Activated CD4-positive, alpha-beta memory T cell treated with anti-CD3 and anti-CD28 coated beads, Interleukin-2, amount 10 ng/mL, durations not matched to agents 7 days and 5 days (primary cell): Measurements from ENCODE around the gene KAT6B. TPM values are rescaled to one million over a fixed set of nuclear protein-coding genes. Genes with fewer than 3 reads are reported as not detected.
"Not testable (repeated sequence)": the region's sequence is repeated elsewhere in the genome, so short reads cannot be mapped to it uniquely, and the experiment has no call there.

Experiments
- CTCF ChIA-PET: fragments of 350-600 bp; sonication (Branson Sonifier 250); formaldehyde crosslinking; loops from one replicate; lab custom pipeline; 2021; ENCODE audit warnings: antibody characterized with exemption, inconsistent platforms; lab: Charles Lee
- POLR2A ChIA-PET: fragments of 350-600 bp; sonication (Branson Sonifier 250); formaldehyde crosslinking; loops from one replicate; lab custom pipeline; 2021; ENCODE audit warnings: antibody characterized with exemption; lab: Charles Lee
- DNase-seq: peaks from one replicate; pipeline ENCODE4 v3.0.0-alpha.2; 2020
- H3K27ac Mint-ChIP-seq: one replicate; pipeline ENCODE4 v1.8.0; 2021; ENCODE audit warnings: mild to moderate bottlenecking, mixed read lengths
- H3K27me3 Mint-ChIP-seq: one replicate; pipeline ENCODE4 v1.8.0; 2021; ENCODE audit warnings: mixed read lengths
- H3K36me3 Mint-ChIP-seq: one replicate; pipeline ENCODE4 v1.8.0; 2021; ENCODE audit warnings: low read depth, mixed read lengths
- H3K4me1 Mint-ChIP-seq: one replicate; pipeline ENCODE4 v1.8.0; 2021; ENCODE audit warnings: mixed read lengths
- H3K4me3 Mint-ChIP-seq: one replicate; pipeline ENCODE4 v1.8.0; 2021; ENCODE audit warnings: mild to moderate bottlenecking, mixed read lengths
- H3K9me3 Mint-ChIP-seq: one replicate; pipeline ENCODE4 v1.8.0; 2021; ENCODE audit warnings: mixed read lengths
- total RNA-seq, 2 experiments: library from RNA; stranded (reverse); gene quantifications; one replicate each; pipeline ENCODE4 v1.2.3, GENCODE V29; 2021

Gene KAT6B
- total RNA-seq, 2 experiments from 2014 or later, result 20.2 to 21.8 TPM

- no peak for DNase-seq
- CTCF ChIA-PET, result interaction anchor here (1.0 kb wide), 1 partner anchor 134 kb away, joined by 3 read pairs; no protein-coding TSS in a partner anchor
- POLR2A ChIA-PET, result no interaction called here
- no peak overlapping the region for H3K27ac Mint-ChIP-seq
- no peaks in the 10 kb centered on the region for H3K36me3 Mint-ChIP-seq
- no peaks in the 10 kb centered on the region for H3K27me3 Mint-ChIP-seq
- H3K4me1 Mint-ChIP-seq, result peaks cover 17% of the 10 kb centered on the region
- H3K4me3 Mint-ChIP-seq, result no peak overlapping the region
- no peaks in the 10 kb centered on the region for H3K9me3 Mint-ChIP-seq
Measured at GRCh38 chr10:74871595-74872382, 45.4 kb downstream of the KAT6B start.

DNA sequence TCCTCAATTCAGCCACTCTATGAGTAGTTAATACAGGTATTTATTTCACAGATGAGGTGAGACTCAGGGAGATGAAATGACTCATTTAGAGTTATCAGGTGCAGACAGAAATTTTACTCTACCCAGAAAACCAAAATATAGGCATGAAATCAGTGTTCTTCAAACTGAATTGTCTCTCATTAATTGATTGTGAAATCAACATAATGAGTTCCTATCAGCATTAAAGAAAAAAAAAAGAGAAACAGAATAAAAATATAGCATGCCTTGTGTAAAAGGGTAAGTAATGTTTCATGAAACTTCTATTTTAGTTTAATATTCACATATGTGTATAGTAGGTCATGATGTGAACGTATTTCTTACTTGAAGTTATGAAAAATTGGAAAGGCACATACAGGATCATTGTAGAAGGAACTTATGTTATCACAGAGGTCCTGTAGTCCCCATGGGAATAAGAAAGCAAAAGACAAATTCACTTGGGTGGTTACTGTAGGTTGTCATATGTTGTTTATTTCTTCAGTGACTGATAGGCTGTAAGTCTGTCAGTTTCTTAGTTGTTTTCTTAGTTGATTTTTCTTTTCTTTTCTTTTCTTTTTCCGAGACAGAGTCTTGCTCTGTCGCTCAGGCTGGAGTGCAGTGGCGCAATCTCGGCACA lies 47.5 kb downstream of the KAT6B start:
- Mint-ChIP-seq H3K4me3 (no peak overlapping the region), H3K36me3 (no peaks in the 10 kb centered on the region), H3K27me3 (no peaks in the 10 kb centered on the region), H3K9me3 (no peaks in the 10 kb centered on the region), H3K27ac (no peak overlapping the region), H3K4me1 (peaks cover 14% of the 10 kb centered on the region)
- CTCF ChIA-PET, result no interaction called here
- POLR2A ChIA-PET, result no interaction called here
- DNase-seq, result no peak

- Mint-ChIP-seq H3K9me3 (no peaks in the 10 kb centered on the region), H3K4me1 (peaks cover 14% of the 10 kb centered on the region), H3K27ac (no peak overlapping the region), H3K36me3 (no peaks in the 10 kb centered on the region), H3K4me3 (no peak overlapping the region), H3K27me3 (no peaks in the 10 kb centered on the region)
- ChIA-PET POLR2A (no interaction called here), CTCF (no interaction called here)
- DNase-seq, result no peak
Measured at GRCh38 chr10:74874649-74875048, 48.2 kb downstream of the KAT6B start.

DNA sequence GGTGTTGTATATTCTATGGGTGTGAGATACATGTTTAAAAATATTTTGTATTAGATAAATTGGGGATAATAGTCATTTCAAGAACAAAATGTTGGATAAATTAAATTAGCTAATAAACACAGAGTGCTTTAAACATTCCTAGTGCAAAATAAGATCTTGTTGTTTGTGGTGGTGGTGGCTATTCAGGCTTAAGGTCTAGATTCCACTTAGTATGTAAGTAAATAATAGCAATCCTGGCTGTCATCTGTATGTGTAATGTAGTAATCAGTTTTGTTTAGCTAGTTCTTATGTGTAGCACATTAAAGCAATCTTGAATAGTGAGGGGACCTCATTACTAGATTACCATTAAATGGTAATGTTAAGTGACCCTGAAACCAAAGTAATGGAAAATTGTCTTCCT lies 48.7 kb downstream of the KAT6B start:
- Mint-ChIP-seq H3K27ac (no peak overlapping the region), H3K9me3 (no peaks in the 10 kb centered on the region), H3K4me3 (no peak overlapping the region), H3K27me3 (no peaks in the 10 kb centered on the region), H3K36me3 (no peaks in the 10 kb centered on the region), H3K4me1 (peaks cover 14% of the 10 kb centered on the region)
- DNase-seq, result no peak
- ChIA-PET POLR2A (no interaction called here), CTCF (interaction anchor here (0.9 kb wide), 1 partner anchor 25 kb away, joined by 3 read pairs; no protein-coding TSS in a partner anchor)

DNA sequence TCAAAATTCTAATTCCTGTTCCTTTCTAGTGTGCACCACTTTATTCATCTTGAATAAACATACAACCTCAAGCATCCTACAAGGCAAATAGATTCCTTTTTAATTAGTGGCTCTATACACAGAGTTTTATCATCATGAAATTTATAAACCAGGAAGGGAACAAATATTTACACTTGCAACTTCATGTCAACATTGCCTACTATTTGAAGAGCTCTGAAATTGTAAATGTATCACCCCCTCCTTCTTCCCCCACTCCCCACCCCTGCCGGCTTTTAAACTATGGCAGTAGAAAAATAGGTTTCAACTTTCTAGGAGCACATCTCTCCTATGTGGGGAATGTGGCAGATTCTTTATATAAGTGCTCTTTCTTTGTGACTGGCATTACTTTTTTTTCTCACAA lies 49.6 kb downstream of the KAT6B start:
- H3K9me3 Mint-ChIP-seq, result no peaks in the 10 kb centered on the region
- ChIA-PET POLR2A (no interaction called here), CTCF (interaction anchor here (0.9 kb wide), 1 partner anchor 26 kb away, joined by 3 read pairs; no protein-coding TSS in a partner anchor)
- no peaks in the 10 kb centered on the region for H3K27me3 Mint-ChIP-seq
- peaks cover 14% of the 10 kb centered on the region for H3K4me1 Mint-ChIP-seq
- H3K4me3 Mint-ChIP-seq, result no peak overlapping the region
- no peaks in the 10 kb centered on the region for H3K36me3 Mint-ChIP-seq
- DNase-seq, result no peak
- no peak overlapping the region for H3K27ac Mint-ChIP-seq

GRCh38 chr10:74877054-74877453 lies 50.7 kb downstream of the KAT6B start:
- H3K4me3 Mint-ChIP-seq, CTCF ChIA-PET, H3K9me3 Mint-ChIP-seq, DNase-seq, POLR2A ChIA-PET, H3K4me1 Mint-ChIP-seq, H3K27ac Mint-ChIP-seq, H3K36me3 Mint-ChIP-seq, H3K27me3 Mint-ChIP-seq: not testable (repeated sequence)

DNA sequence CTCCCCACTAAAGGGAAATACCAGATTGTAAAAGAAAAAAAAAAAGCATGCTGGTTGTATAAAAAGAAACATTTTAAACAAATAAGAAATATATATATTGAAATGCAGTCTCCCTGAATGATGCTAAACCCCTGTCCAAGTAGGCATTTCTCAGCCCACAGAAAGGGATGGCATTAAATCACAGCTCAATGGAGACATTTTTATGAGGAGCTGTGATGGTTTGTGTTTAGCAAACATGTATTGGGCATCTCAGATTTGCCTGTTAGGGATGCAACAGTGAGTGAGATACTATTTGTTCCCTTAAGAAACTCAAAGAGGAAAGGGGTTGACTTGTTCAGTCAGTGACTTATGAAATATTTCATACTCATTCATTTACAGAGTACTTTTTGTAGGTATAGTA lies 51.5 kb downstream of the KAT6B start:
- no peak for DNase-seq
- POLR2A ChIA-PET, result no interaction called here
- no peaks in the 10 kb centered on the region for H3K27me3 Mint-ChIP-seq
- no peaks in the 10 kb centered on the region for H3K9me3 Mint-ChIP-seq
- H3K4me3 Mint-ChIP-seq, result no peak overlapping the region
- no peaks in the 10 kb centered on the region for H3K4me1 Mint-ChIP-seq
- H3K36me3 Mint-ChIP-seq, result no peaks in the 10 kb centered on the region
- CTCF ChIA-PET, result no interaction called here
- H3K27ac Mint-ChIP-seq, result no peak overlapping the region

- Mint-ChIP-seq H3K36me3 (no peaks in the 10 kb centered on the region), H3K9me3 (no peaks in the 10 kb centered on the region), H3K27ac (no peak overlapping the region), H3K4me1 (no peaks in the 10 kb centered on the region), H3K4me3 (no peak overlapping the region), H3K27me3 (no peaks in the 10 kb centered on the region)
- CTCF ChIA-PET, result no interaction called here
- DNase-seq, result no peak
- POLR2A ChIA-PET, result no interaction called here
Measured at GRCh38 chr10:74880041-74880440, 53.6 kb downstream of the KAT6B start.

- CTCF ChIA-PET, result no interaction called here
Measured at GRCh38 chr10:74881253-74881884, 55.0 kb downstream of the KAT6B start.

DNA sequence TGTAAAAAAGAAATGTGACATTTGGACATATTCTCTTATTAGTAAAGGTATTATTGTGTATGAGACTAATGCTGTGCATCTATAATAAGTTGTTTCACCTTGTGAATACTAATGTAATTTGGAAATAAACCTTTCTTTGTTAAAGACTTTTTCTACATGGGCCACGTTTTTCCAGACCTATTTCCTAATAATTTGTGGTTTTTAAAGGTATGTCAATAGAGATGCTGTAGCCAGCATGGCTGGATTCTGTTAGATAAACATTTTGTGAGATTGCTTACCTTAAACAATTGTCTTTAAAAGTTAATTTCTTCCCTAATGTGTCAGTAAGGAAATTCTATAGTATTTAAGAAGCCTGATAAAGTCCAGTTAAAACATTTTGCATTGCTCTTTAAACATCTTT lies 56.0 kb downstream of the KAT6B start:
- ChIA-PET POLR2A (no interaction called here), CTCF (no interaction called here)

More at GRCh38 chr10:74881253-74881884, 55.0 kb downstream of the KAT6B start:
- POLR2A ChIA-PET, result no interaction called here
- no peak for DNase-seq
- Mint-ChIP-seq H3K36me3 (no peaks in the 10 kb centered on the region), H3K4me3 (no peak overlapping the region), H3K4me1 (no peaks in the 10 kb centered on the region), H3K9me3 (no peaks in the 10 kb centered on the region), H3K27me3 (no peaks in the 10 kb centered on the region), H3K27ac (no peak overlapping the region)

GRCh38 chr10:74882831-74883230 lies 56.4 kb downstream of the KAT6B start:
- ChIA-PET POLR2A (no interaction called here), CTCF (no interaction called here)
- Mint-ChIP-seq H3K27me3 (no peaks in the 10 kb centered on the region), H3K4me3 (no peak overlapping the region), H3K4me1 (no peaks in the 10 kb centered on the region), H3K9me3 (no peaks in the 10 kb centered on the region), H3K27ac (no peak overlapping the region), H3K36me3 (no peaks in the 10 kb centered on the region)
- no peak for DNase-seq

More for the DNA sequence above, 56.0 kb downstream of the KAT6B start:
- Mint-ChIP-seq H3K4me3 (no peak overlapping the region), H3K4me1 (no peaks in the 10 kb centered on the region), H3K36me3 (no peaks in the 10 kb centered on the region), H3K27me3 (no peaks in the 10 kb centered on the region), H3K27ac (no peak overlapping the region), H3K9me3 (no peaks in the 10 kb centered on the region)
- DNase-seq, result no peak

DNA sequence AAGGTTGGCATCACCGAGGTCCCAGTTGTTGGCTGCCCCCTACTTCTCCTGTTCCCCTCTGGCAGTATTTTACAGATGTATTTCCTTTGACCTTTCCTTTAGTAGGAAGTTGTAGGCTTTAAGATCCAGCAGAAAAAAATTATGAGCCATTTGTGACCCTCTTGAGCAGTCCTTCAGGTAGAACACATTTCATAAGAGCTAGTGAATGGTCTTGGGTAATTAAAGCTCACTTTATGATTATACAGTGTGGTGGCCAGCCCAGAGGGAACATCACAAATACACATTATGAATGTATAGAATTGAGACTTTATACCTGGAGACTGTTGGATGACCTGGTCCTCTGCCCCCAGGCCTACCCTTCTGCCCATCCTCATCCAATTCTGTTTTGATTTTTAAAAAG lies 57.0 kb downstream of the KAT6B start:
- Mint-ChIP-seq H3K36me3 (no peaks in the 10 kb centered on the region), H3K4me1 (no peaks in the 10 kb centered on the region), H3K27ac (no peak overlapping the region), H3K9me3 (no peaks in the 10 kb centered on the region), H3K4me3 (no peak overlapping the region), H3K27me3 (no peaks in the 10 kb centered on the region)
- no peak for DNase-seq
- POLR2A ChIA-PET, result no interaction called here
- CTCF ChIA-PET, result no interaction called here

DNA sequence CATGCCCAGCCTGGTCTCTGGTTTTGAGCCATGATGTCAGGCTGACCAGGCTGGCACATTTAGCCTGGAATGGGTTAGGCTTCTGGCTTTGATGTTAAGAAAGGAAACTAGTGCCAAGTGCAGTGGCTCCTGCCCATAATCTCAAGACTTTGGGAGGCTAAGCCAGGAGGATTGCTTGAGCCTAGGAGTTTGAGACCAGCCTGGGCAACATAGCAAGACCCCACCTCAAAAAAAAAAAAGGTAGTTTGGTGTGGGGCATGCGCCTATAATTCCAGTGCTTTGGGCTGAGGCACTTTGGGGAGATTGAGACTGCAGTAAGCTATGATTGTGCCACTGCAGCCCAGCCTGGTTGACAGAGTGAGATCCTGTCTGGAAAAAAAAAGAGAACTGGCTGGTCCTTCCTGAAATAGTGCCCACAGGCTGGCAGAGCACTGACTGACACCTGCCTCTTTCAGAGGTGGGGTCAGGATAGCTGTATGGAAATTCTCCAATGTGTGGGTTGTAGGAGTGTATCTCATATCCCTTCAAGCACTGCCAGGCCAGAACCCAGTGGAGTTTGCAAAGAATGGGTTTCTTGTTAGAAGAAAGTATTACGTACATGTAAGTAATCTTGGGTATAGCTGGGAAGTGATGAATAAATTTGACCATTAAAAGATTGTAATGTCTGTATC lies 61.3 kb downstream of the KAT6B start:
- Mint-ChIP-seq H3K27me3 (no peaks in the 10 kb centered on the region), H3K9me3 (no peaks in the 10 kb centered on the region), H3K4me3 (no peak overlapping the region), H3K4me1 (no peaks in the 10 kb centered on the region), H3K36me3 (no peaks in the 10 kb centered on the region), H3K27ac (no peak overlapping the region)
- no peak for DNase-seq
- ChIA-PET POLR2A (no interaction called here), CTCF (no interaction called here)
